Measurements from ENCODE around the gene CFB.

DNA sequence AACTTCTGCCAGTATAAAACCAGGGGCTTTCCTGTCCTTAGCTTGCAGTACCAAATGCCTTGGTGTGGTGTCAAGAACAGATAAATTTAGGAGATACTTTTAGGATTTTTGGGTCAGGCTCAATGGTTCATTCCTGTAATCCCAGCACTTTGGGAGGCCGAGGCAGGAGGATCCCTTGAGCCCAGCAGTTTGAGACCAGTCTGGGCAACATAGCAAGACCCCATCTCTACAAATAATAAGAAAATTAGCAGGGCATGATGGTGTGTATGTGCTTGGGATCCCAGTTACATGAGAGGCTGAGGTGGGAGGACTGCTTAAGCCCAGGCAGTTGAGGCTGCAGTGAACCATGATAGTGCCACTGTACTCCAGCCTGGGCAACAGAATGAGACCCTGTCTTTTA lies 40.9 kb upstream of the CFB start:
- TF ChIP-seq, protein P1, sequence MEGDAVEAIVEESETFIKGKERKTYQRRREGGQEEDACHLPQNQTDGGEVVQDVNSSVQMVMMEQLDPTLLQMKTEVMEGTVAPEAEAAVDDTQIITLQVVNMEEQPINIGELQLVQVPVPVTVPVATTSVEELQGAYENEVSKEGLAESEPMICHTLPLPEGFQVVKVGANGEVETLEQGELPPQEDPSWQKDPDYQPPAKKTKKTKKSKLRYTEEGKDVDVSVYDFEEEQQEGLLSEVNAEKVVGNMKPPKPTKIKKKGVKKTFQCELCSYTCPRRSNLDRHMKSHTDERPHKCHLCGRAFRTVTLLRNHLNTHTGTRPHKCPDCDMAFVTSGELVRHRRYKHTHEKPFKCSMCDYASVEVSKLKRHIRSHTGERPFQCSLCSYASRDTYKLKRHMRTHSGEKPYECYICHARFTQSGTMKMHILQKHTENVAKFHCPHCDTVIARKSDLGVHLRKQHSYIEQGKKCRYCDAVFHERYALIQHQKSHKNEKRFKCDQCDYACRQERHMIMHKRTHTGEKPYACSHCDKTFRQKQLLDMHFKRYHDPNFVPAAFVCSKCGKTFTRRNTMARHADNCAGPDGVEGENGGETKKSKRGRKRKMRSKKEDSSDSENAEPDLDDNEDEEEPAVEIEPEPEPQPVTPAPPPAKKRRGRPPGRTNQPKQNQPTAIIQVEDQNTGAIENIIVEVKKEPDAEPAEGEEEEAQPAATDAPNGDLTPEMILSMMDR (IDR thresholded peaks at IDR 0.05): no peak
- no peak for TF ChIP-seq EP300 (IDR thresholded peaks at IDR 0.05; ENCODE audit: borderline replicate concordance in 1 of 2, low read depth in 1 of 2, low read length in 1 of 2)
- TF ChIP-seq REST (IDR thresholded peaks at IDR 0.05; ENCODE audit: low read depth, low read length): no peak
- no peak for TF ChIP-seq GABPA (IDR thresholded peaks at IDR 0.05; ENCODE audit: low read depth)
- TF ChIP-seq RAD21 (IDR thresholded peaks at IDR 0.05; ENCODE audit: low read length): no peak
